Suprapubic skin (tissue), 4 donors: Measurements from ENCODE around the gene BUD13. TPM values are rescaled to one million over a fixed set of nuclear protein-coding genes. Genes with fewer than 3 reads are reported as not detected.

ENCODE experiments used
- DNase-seq, 2 donors: peaks; one replicate each; pipeline ENCODE4 v3.0.0-alpha.2; 2019; ENCODE audit warnings: low spot score in 2 of 2
- H3K27ac ChIP-seq: fragments of 200-600 bp; sonication (generic); one replicate; pipeline ENCODE4 v1.5.1; 2019
- H3K27me3 ChIP-seq: fragments of 200-600 bp; sonication (generic); one replicate; pipeline ENCODE4 v1.5.1; 2019
- H3K36me3 ChIP-seq: fragments of 200-600 bp; sonication (generic); one replicate; pipeline ENCODE4 v1.5.1; 2019
- H3K4me1 ChIP-seq: fragments of 200-600 bp; sonication (generic); one replicate; pipeline ENCODE4 v1.5.1; 2019
- H3K4me3 ChIP-seq: fragments of 200-600 bp; sonication (generic); one replicate; pipeline ENCODE4 v1.5.1; 2019; ENCODE audit warnings: mild to moderate bottlenecking
- H3K9me3 ChIP-seq: fragments of 200-600 bp; sonication (generic); one replicate; pipeline ENCODE4 v1.5.1; 2019
- EP300 ChIP-seq: sonication (generic); formaldehyde crosslinking; IDR thresholded peaks from one replicate; pipeline ENCODE4 v1.6.1; 2017; ENCODE audit warnings: antibody characterized with exemption
- POLR2A ChIP-seq, 2 donors: fragments of 450-650 bp; IDR thresholded peaks; one replicate each; pipeline ENCODE4 v1.6.1; 2017; ENCODE audit warnings: antibody characterized with exemption in 2 of 2, mild to moderate bottlenecking in 2 of 2, moderate library complexity in 2 of 2
- POLR2AphosphoS5 ChIP-seq, 3 donors: sonication (generic); formaldehyde crosslinking; IDR thresholded peaks; one replicate each; pipeline ENCODE4 v1.6.1; 2017; ENCODE audit warnings: antibody characterized with exemption in 3 of 3
- WGBS: methylation state at CpG from one replicate; pipeline ENCODE4 v1.1.5; 2018; 5-methylcytosine and 5-hydroxymethylcytosine counted together
- total RNA-seq, 4 donors: library from RNA; depleted of rRNA; stranded (reverse); fragments of >200 nt; gene quantifications; one replicate each; pipeline ENCODE4 v1.1.0, GENCODE V29; 2016
- TF ChIP-seq, protein P1 (sequence below), 2 donors: fragments of 200-600 bp in 1 of 2; fragments of 450-650 bp in 1 of 2; sonication (generic) in 1 of 2; IDR thresholded peaks; one replicate each; pipeline ENCODE4 v1.5.1; 2016 to 2019; ENCODE audit warnings: antibody characterized with exemption in 2 of 2, mild to moderate bottlenecking in 1 of 2, moderate library complexity in 1 of 2

The BUD13 gene
- total RNA-seq, 4 donors from 2014 or later = 11.5 to 19.4 (median 14.3) TPM

GRCh38 chr11:116718955-116719501 is 53.8 kb downstream of the BUD13 start:
- H3K4me3 ChIP-seq = no peak overlapping the region
- no peaks in the 10 kb centered on the region for H3K27me3 ChIP-seq
- no peak for TF ChIP-seq EP300
- TF ChIP-seq, protein P1, sequence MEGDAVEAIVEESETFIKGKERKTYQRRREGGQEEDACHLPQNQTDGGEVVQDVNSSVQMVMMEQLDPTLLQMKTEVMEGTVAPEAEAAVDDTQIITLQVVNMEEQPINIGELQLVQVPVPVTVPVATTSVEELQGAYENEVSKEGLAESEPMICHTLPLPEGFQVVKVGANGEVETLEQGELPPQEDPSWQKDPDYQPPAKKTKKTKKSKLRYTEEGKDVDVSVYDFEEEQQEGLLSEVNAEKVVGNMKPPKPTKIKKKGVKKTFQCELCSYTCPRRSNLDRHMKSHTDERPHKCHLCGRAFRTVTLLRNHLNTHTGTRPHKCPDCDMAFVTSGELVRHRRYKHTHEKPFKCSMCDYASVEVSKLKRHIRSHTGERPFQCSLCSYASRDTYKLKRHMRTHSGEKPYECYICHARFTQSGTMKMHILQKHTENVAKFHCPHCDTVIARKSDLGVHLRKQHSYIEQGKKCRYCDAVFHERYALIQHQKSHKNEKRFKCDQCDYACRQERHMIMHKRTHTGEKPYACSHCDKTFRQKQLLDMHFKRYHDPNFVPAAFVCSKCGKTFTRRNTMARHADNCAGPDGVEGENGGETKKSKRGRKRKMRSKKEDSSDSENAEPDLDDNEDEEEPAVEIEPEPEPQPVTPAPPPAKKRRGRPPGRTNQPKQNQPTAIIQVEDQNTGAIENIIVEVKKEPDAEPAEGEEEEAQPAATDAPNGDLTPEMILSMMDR (IDR thresholded peaks at IDR 0.05) = no peak
- H3K9me3 ChIP-seq = no peaks in the 10 kb centered on the region
- peaks cover 3% of the 10 kb centered on the region for H3K4me1 ChIP-seq
- 53% methylated on average over 4 of the region's 4 CpGs for WGBS
- no peak for DNase-seq
- H3K27ac ChIP-seq = no peak overlapping the region
- H3K36me3 ChIP-seq = no peaks in the 10 kb centered on the region

DNA sequence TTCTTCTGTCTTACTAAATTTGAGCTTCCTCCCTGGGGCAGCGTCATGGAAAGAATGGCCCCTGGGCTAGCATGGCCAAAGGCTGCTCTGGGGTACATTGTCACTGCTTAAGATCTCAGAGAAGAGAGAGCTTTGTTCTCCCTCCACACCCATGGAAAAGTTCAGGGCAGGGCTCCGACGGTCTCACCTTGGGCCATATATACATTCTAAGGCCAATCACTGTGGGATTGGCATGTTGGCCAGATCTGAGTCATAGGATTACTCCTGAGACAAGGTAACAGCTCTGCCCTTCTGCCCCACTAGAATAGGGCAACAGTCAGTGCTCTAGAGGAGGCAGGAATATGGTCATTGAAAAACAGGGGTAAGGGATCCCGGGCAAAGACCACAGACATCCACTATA is 56.2 kb downstream of the BUD13 start:
- TF ChIP-seq POLR2AphosphoS5 (IDR thresholded peaks at IDR 0.05) = no peak
- no peak for TF ChIP-seq POLR2A (IDR thresholded peaks at IDR 0.05)
- no peak for TF ChIP-seq EP300
- TF ChIP-seq, protein P1 (IDR thresholded peaks at IDR 0.05) = no peak
- no peaks in the 10 kb centered on the region for H3K36me3 ChIP-seq
- no peak for DNase-seq
- no peak overlapping the region for H3K27ac ChIP-seq
- H3K4me1 ChIP-seq = no peaks in the 10 kb centered on the region
- H3K4me3 ChIP-seq = no peak overlapping the region
- 75% methylated on average over 4 of the region's 4 CpGs for WGBS
- no peaks in the 10 kb centered on the region for H3K27me3 ChIP-seq
- H3K9me3 ChIP-seq = no peaks in the 10 kb centered on the region

- Histone ChIP-seq H3K27ac (no peak overlapping the region), H3K27me3 (peaks cover 7% of the 10 kb centered on the region), H3K9me3 (no peaks in the 10 kb centered on the region), H3K4me3 (no peak overlapping the region), H3K36me3 (no peaks in the 10 kb centered on the region), H3K4me1 (no peaks in the 10 kb centered on the region)
- WGBS = 88% methylated on average over 5 of the region's 5 CpGs
- DNase-seq = no peak
- TF ChIP-seq POLR2A (IDR thresholded peaks at IDR 0.05) (no peak), EP300 (no peak)
Observed at GRCh38 chr11:116715383-116715782, 57.4 kb downstream of the BUD13 start.

- Histone ChIP-seq H3K27me3 (peaks cover 12% of the 10 kb centered on the region), H3K36me3 (no peaks in the 10 kb centered on the region), H3K4me3 (no peak overlapping the region), H3K4me1 (no peaks in the 10 kb centered on the region), H3K27ac (no peak overlapping the region), H3K9me3 (no peaks in the 10 kb centered on the region)
- WGBS = 89% methylated on average over 9 of the region's 9 CpGs
- TF ChIP-seq POLR2A (IDR thresholded peaks at IDR 0.05) (no peak), POLR2AphosphoS5 (IDR thresholded peaks at IDR 0.05) (no peak), EP300 (no peak)
- TF ChIP-seq, protein P1 (IDR thresholded peaks at IDR 0.05) = no peak
- DNase-seq = no peak
Observed at GRCh38 chr11:116714902-116715301, 57.9 kb downstream of the BUD13 start.

DNA sequence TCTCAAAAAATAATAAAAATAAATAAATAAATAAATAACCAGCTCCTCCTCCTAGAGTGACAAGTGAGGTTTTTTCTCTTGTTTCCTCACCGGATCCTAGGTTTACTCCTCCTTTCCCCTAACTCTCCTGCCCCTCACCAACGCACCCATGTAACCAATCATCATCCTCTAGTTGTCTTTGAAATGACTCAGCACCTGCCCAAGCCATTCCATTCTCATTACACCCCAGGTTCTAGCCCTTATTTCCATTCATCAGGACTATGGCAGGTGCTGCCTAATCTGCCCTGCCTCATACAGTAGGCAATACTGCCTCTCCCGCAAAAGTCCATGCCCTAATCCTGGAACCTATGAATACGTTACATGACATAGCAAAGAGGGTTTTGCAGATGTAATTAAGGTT is 60.4 kb downstream of the BUD13 start:
- Histone ChIP-seq H3K4me3 (no peak overlapping the region), H3K4me1 (no peaks in the 10 kb centered on the region), H3K36me3 (no peaks in the 10 kb centered on the region), H3K9me3 (no peaks in the 10 kb centered on the region), H3K27me3 (peaks cover 29% of the 10 kb centered on the region), H3K27ac (no peak overlapping the region)
- TF ChIP-seq EP300 (no peak), POLR2AphosphoS5 (IDR thresholded peaks at IDR 0.05) (no peak)
- TF ChIP-seq, protein P1 (IDR thresholded peaks at IDR 0.05) = no peak
- no peak for DNase-seq
- 93% methylated on average over 4 of the region's 4 CpGs for WGBS

- H3K36me3 ChIP-seq = no peaks in the 10 kb centered on the region
- no peak overlapping the region for H3K4me3 ChIP-seq
- DNase-seq = no peak
- H3K4me1 ChIP-seq = no peaks in the 10 kb centered on the region
- WGBS = 80% methylated on average over 1 of the region's 4 CpGs
- TF ChIP-seq POLR2A (IDR thresholded peaks at IDR 0.05) (no peak), EP300 (no peak), POLR2AphosphoS5 (IDR thresholded peaks at IDR 0.05) (no peak)
- TF ChIP-seq, protein P1 (IDR thresholded peaks at IDR 0.05) = no peak
- H3K27ac ChIP-seq = no peak overlapping the region
- H3K27me3 ChIP-seq = peaks cover 38% of the 10 kb centered on the region
- no peaks in the 10 kb centered on the region for H3K9me3 ChIP-seq
Observed at GRCh38 chr11:116710762-116711161, 62.0 kb downstream of the BUD13 start.
